Right atrium auricular region (tissue), 2 donors: ENCODE measurements around the gene ZBTB3. TPM values are rescaled to one million over a fixed set of nuclear protein-coding genes. Genes with fewer than 3 reads are reported as not detected.

ENCODE experiments used
- DNase-seq: peaks from one replicate; pipeline ENCODE4 v3.0.0-alpha.2; 2019; ENCODE audit warnings: low spot score
- H3K27ac ChIP-seq, 2 donors: fragments of 200-600 bp; sonication (generic); 1 replicate in 1 of 2; 2 replicates in 1 of 2; pipeline ENCODE4 v1.5.1; 2016 to 2019
- H3K27me3 ChIP-seq, 2 donors: fragments of 200-600 bp; sonication (generic); one replicate each; pipeline versions ENCODE4 v1.5.1 to v1.6.0; 2017 to 2019
- H3K36me3 ChIP-seq: fragments of 200-600 bp; sonication (generic); one replicate; pipeline ENCODE4 v1.5.1; 2016
- H3K4me1 ChIP-seq, 2 donors: fragments of 200-600 bp; sonication (generic); one replicate each; pipeline versions ENCODE4 v1.5.1 to v1.6.0; 2017 to 2019
- H3K4me3 ChIP-seq, 2 donors: fragments of 200-600 bp; sonication (generic); 1 replicate in 1 of 2; 2 replicates in 1 of 2; pipeline ENCODE4 v1.5.1; 2017 to 2019; ENCODE audit warnings: mild to moderate bottlenecking in 1 of 2, moderate library complexity in 1 of 2
- H3K9me3 ChIP-seq, 2 donors: fragments of 200-600 bp; sonication (generic); one replicate each; pipeline ENCODE4 v1.5.1; 2019
- total RNA-seq, 2 donors: library from RNA; depleted of rRNA; stranded (reverse); fragments of >200 nt; gene quantifications; one replicate each; pipeline ENCODE4 v1.1.0, GENCODE V29; 2016
- TF ChIP-seq, protein P1 (sequence below), 2 donors: fragments of 200-600 bp; sonication (generic); IDR thresholded peaks; one replicate each; pipeline ENCODE4 v1.5.1; 2019; ENCODE audit warnings: antibody characterized with exemption in 2 of 2

ZBTB3 gene
- total RNA-seq, 2 donors from 2014 or later = 5.1 to 7.8 TPM

DNA sequence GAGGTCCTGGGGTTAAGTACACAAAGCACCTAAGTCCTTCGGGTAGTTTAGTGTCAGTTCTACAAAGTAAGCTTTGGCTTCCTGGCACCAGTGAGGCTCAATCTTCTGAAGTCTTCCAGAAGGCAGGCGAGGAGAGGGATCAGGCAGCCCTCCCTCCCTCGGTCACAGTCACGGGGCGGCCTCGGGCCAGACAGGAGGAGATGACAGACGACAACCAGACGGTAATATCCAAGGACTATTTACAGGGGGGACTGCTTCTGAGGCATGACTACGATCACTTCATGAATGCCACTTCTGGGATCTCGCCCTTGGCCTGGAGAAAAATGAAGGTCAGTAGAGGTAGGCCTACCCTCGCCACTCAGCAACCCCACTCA lies 38.2 kb upstream of the ZBTB3 start:
- Histone ChIP-seq H3K4me1 (peaks cover 0 to 37% of the 10 kb centered on the region in 2 donors), H3K9me3 (no peaks in the 10 kb centered on the region), H3K27ac (peak overlapping the region; percentile 85 to 86), H3K27me3 (no peaks in the 10 kb centered on the region), H3K36me3 (peaks cover 59% of the 10 kb centered on the region), H3K4me3 (peak overlapping the region; percentile 84 to 95)
- DNase-seq = no peak
- TF ChIP-seq, protein P1, sequence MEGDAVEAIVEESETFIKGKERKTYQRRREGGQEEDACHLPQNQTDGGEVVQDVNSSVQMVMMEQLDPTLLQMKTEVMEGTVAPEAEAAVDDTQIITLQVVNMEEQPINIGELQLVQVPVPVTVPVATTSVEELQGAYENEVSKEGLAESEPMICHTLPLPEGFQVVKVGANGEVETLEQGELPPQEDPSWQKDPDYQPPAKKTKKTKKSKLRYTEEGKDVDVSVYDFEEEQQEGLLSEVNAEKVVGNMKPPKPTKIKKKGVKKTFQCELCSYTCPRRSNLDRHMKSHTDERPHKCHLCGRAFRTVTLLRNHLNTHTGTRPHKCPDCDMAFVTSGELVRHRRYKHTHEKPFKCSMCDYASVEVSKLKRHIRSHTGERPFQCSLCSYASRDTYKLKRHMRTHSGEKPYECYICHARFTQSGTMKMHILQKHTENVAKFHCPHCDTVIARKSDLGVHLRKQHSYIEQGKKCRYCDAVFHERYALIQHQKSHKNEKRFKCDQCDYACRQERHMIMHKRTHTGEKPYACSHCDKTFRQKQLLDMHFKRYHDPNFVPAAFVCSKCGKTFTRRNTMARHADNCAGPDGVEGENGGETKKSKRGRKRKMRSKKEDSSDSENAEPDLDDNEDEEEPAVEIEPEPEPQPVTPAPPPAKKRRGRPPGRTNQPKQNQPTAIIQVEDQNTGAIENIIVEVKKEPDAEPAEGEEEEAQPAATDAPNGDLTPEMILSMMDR (IDR thresholded peaks at IDR 0.05) = no peak

- Histone ChIP-seq H3K27ac (peak within 1 kb of the TSS; percentile 85 to 86), H3K9me3 (no peaks in the 10 kb centered on the region), H3K36me3 (peaks cover 54% of the 10 kb centered on the region), H3K4me3 (peak within 1 kb of the TSS; percentile 84 to 95), H3K27me3 (no peaks in the 10 kb centered on the region), H3K4me1 (peaks cover 0 to 37% of the 10 kb centered on the region in 2 donors)
- TF ChIP-seq, protein P1 (IDR thresholded peaks at IDR 0.05) = peak in 1 of 2 donors; percentile 42
- peak; percentile 83 for DNase-seq
Measured at GRCh38 chr11:62791501-62792201, 37.7 kb upstream of the ZBTB3 start, which contains the start of gene TMEM223. Gene TMEM223, minus strand, starts transcription at chr11:62792006. Its CDS starts 12 bp downstream, at chr11:62791994.

DNA sequence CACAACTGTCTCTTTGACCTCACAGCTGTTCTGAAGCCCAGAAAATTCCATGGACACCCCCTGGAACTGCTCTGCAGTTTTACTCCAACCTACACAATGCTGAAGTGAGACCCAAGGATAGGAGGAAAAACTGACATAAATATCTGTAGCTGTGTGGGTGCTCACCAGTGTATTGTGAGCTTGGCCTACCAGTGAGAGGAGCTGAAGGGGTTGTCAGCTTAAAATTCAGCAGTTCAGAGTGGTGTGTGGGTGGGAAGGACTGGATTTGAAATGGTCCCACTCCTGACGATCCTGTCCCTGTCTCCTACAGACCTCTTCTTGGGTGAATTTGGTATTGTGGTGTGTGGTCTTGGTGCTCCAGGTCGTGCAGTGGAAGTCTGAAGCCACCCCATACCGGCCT lies 35.6 kb upstream of the ZBTB3 start:
- Histone ChIP-seq H3K36me3 (peaks cover 33% of the 10 kb centered on the region), H3K4me3 (no peak overlapping the region), H3K27ac (no peak overlapping the region), H3K9me3 (no peaks in the 10 kb centered on the region), H3K4me1 (peaks cover 0 to 47% of the 10 kb centered on the region in 2 donors), H3K27me3 (no peaks in the 10 kb centered on the region)
- no peak for DNase-seq
- TF ChIP-seq, protein P1 (IDR thresholded peaks at IDR 0.05) = no peak

- H3K4me1 ChIP-seq = peaks cover 0 to 47% of the 10 kb centered on the region in 2 donors
- H3K4me3 ChIP-seq = no peak overlapping the region
- H3K27me3 ChIP-seq = no peaks in the 10 kb centered on the region
- H3K9me3 ChIP-seq = no peaks in the 10 kb centered on the region
- H3K27ac ChIP-seq = no peak overlapping the region
- peaks cover 27% of the 10 kb centered on the region for H3K36me3 ChIP-seq
- TF ChIP-seq, protein P1 (IDR thresholded peaks at IDR 0.05) = no peak
- no peak for DNase-seq
Measured at GRCh38 chr11:62788991-62789390, 35.0 kb upstream of the ZBTB3 start.

DNA sequence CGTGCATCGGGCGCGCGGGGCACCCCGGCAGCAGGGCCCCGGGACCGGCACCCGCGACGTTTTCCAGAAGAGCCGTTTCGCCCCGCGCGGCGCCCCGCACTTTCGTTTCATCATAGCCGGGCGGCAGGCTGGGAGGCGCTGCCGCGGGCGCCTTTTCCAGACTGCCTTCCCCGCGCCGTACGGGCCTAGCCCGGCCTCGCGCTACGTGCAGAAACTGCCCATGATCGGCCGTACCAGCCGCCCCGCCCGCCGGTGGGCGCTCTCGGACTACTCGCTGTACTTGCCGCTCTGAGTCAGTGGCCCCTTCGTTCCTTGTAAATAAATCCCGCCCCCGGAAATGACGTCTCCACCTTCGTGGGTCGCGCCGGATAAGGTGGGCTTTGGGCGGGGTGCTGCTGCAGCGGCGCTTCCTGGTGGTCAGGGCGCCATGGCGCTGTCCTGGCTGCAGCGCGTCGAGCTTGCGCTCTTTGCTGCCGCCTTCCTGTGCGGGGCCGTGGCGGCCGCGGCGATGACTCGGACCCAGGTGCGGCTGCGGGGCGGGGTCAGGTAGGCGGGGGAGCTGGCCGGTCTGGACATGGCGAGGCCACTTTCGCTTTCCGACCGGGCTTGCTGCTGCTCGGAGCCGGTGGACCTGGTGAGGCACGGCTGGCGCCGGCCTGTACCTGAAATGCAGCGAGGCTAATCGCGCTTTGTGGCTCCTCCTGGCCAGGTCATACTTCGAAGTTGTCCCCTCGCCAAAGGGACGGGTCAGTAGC lies 33.2 kb upstream of the ZBTB3 start, which contains the start of gene TMEM179B:
Gene TMEM179B, plus strand, starts transcription at position 398 of the 755 bp plus-strand sequence. Its CDS starts 30 bp downstream, at position 428.
- H3K27me3 ChIP-seq = no peaks in the 10 kb centered on the region
- peak; percentile 99 for DNase-seq
- peaks cover 18% of the 10 kb centered on the region for H3K36me3 ChIP-seq
- no peaks in the 10 kb centered on the region for H3K9me3 ChIP-seq
- TF ChIP-seq, protein P1 (IDR thresholded peaks at IDR 0.05) = peak in 1 of 2 donors; percentile 32
- peak within 1 kb of the TSS; percentile 98 to 100 for H3K27ac ChIP-seq
- H3K4me1 ChIP-seq = peaks cover 0 to 41% of the 10 kb centered on the region in 2 donors
- peak within 1 kb of the TSS; percentile 90 to 99 for H3K4me3 ChIP-seq
